Measurements from ENCODE around the gene SCT. TPM values are rescaled to one million over a fixed set of nuclear protein-coding genes. Genes with fewer than 3 reads are reported as not detected.

SCT gene
- total RNA-seq, 6 donors from 2014 or later: 0.72 TPM; not detected in 5

DNA sequence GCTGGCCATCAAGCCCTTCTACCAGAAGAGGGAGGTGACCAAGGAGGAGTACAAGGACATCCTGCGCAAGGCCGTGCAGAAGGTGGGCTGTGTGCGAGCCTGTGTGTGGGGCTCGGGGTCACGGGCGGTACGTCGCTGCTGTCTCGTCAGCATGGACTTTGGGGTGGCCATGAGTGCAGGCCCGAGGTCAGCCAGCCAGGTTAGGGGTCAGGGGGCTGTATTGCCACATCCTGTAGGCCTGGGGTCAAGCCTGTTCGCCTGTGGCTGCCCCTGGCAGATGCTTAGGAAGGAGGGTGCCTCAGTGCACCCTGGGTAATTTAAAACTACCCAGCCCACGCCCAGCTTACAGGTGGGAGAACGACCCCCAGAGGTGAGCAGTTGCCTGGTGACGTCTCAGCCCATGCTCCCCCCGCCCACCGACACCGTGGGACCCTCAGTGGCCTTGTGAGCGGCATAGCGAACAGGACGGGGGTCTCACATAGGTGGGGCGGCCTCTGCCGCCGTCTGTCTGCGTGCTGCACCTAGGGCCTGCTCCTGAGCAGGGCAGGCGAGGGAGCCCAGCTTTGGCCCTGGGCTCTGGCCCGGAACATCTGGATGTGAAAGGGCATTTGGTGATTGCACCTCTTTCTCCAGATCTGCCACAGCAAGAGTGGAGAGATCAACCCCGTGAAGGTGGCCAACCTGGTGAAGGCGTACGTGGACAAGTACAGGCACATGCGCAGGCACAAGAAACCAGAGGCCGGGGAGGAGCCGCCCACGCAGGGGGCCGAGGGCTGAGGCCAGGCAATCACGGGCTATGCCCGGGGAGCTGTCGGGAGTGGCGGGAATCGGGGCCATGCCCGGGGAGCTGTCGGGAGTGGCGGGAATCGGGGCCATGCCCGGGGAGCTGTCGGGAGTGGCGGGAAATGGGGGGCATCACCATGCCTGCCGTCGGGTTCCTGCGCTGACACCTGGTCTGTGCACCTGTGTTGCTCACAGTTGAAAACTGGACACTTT is 15.7 kb downstream of the SCT start:
- ATAC-seq (ENCODE audit: low FRiP score in 2 of 2): no peak
- Histone ChIP-seq H3K27me3 (no peaks in the 10 kb centered on the region), H3K4me3 (no peak overlapping the region), H3K4me1 (peaks cover 22 to 33% (median 25%) of the 10 kb centered on the region in 4 donors), H3K9me3 (no peaks in the 10 kb centered on the region), H3K27ac (no peak overlapping the region), H3K36me3 (peaks cover 45 to 85% (median 79%) of the 10 kb centered on the region in 4 donors)
- 91 to 94% methylated on average over 24 to 49 of the region's 49 CpGs for WGBS, 2 donors
- no peak for TF ChIP-seq EP300 (IDR thresholded peaks at IDR 0.05)
- no peak for TF ChIP-seq POLR2A (IDR thresholded peaks at IDR 0.05)
- TF ChIP-seq, protein P1, sequence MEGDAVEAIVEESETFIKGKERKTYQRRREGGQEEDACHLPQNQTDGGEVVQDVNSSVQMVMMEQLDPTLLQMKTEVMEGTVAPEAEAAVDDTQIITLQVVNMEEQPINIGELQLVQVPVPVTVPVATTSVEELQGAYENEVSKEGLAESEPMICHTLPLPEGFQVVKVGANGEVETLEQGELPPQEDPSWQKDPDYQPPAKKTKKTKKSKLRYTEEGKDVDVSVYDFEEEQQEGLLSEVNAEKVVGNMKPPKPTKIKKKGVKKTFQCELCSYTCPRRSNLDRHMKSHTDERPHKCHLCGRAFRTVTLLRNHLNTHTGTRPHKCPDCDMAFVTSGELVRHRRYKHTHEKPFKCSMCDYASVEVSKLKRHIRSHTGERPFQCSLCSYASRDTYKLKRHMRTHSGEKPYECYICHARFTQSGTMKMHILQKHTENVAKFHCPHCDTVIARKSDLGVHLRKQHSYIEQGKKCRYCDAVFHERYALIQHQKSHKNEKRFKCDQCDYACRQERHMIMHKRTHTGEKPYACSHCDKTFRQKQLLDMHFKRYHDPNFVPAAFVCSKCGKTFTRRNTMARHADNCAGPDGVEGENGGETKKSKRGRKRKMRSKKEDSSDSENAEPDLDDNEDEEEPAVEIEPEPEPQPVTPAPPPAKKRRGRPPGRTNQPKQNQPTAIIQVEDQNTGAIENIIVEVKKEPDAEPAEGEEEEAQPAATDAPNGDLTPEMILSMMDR (IDR thresholded peaks at IDR 0.05): no peak
- no peak for TF ChIP-seq POLR2AphosphoS5 (IDR thresholded peaks at IDR 0.05)
- peak in 1 of 2 donors; percentile 84 for DNase-seq

DNA sequence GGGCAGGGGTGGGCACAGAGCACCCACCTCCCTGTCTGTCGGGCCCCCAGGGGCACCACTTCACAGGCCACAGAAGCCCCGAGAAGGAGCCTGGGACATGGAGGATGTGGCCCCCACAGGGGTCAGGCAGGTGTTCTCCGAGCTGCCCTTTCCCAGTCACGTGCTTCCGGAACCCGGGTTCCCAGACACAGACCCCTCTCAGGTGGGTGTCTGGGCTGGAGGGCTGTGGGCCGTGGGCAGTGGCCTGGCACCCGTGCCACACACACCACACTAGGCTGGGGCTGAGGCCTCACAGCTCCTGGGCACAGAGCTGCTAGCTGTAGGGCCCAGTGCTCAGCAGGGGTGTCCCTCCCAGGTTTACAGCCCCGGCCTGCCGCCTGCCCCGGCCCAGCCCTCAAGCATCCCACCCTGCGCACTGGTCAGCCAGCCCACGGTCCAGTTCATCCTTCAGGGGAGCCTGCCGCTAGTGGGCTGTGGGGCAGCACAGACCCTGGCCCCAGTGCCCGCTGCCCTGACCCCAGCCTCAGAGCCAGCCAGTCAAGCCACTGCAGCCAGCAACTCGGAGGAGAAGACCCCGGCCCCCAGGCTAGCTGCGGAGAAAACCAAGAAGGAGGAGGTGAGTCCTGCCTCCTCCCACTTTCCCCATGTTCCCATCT is 16.7 kb downstream of the SCT start:
- H3K27me3 ChIP-seq: no peaks in the 10 kb centered on the region
- H3K36me3 ChIP-seq: peaks cover 50 to 95% (median 89%) of the 10 kb centered on the region in 4 donors
- WGBS, 2 donors: 94 to 100% methylated on average over 1 to 18 of the region's 18 CpGs
- no peaks in the 10 kb centered on the region for H3K9me3 ChIP-seq
- H3K4me3 ChIP-seq: no peak overlapping the region
- TF ChIP-seq, protein P1 (IDR thresholded peaks at IDR 0.05): no peak
- TF ChIP-seq POLR2AphosphoS5 (IDR thresholded peaks at IDR 0.05): no peak
- no peak for TF ChIP-seq POLR2A (IDR thresholded peaks at IDR 0.05)
- no peak for TF ChIP-seq EP300 (IDR thresholded peaks at IDR 0.05)
- ATAC-seq (ENCODE audit: low FRiP score in 2 of 2) (no peak), DNase-seq (peak in 1 of 2 donors; percentile 73)
- H3K27ac ChIP-seq: no peak overlapping the region
- H3K4me1 ChIP-seq: peaks cover 19 to 27% (median 21%) of the 10 kb centered on the region in 4 donors

DNA sequence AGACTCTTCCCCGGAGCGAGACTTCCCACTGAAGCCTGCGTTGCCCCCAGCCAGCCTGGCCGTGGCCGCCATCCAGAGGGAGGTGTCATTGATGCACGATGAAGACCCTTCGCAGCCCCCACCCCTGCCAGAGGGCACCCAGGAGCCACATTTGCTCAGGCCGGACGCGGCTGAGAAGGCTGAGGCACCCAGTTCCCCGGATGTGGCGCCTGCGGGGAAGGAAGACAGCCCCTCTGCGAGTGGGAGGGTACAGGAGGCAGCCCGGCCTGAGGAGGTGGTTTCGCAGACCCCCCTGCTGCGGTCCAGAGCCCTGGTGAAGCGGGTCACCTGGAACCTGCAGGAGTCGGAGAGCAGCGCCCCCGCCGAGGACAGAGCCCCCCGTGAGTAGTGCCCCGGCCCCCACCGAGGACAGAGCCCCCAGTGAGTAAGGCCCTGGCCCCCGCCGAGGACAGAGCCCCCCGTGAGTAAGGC is 17.6 kb downstream of the SCT start:
- Histone ChIP-seq H3K27me3 (no peaks in the 10 kb centered on the region), H3K4me3 (no peak overlapping the region), H3K4me1 (peaks cover 10 to 18% (median 12%) of the 10 kb centered on the region in 4 donors), H3K27ac (no peak overlapping the region), H3K9me3 (no peaks in the 10 kb centered on the region), H3K36me3 (peaks cover 59 to 98% (median 95%) of the 10 kb centered on the region in 4 donors)
- 92 to 95% methylated on average over 18 to 26 of the region's 28 CpGs for WGBS, 2 donors
- peak in 1 of 2 donors; percentile 80 for DNase-seq
- no peak for ATAC-seq (ENCODE audit: low FRiP score in 2 of 2)
- no peak for TF ChIP-seq POLR2A (IDR thresholded peaks at IDR 0.05)

- Histone ChIP-seq H3K27ac (no peak overlapping the region), H3K27me3 (no peaks in the 10 kb centered on the region), H3K4me1 (peaks cover 5 to 12% (median 7%) of the 10 kb centered on the region in 4 donors), H3K9me3 (no peaks in the 10 kb centered on the region), H3K36me3 (peaks cover 65 to 98% (median 95%) of the 10 kb centered on the region in 4 donors), H3K4me3 (no peak overlapping the region)
- WGBS, 2 donors: 88 to 89% methylated on average over 21 to 28 of the region's 28 CpGs
- ATAC-seq (ENCODE audit: low FRiP score in 2 of 2) (no peak), DNase-seq (peak in 1 of 2 donors; percentile 73)
- TF ChIP-seq POLR2A (IDR thresholded peaks at IDR 0.05) (no peak), EP300 (IDR thresholded peaks at IDR 0.05) (no peak), POLR2AphosphoS5 (IDR thresholded peaks at IDR 0.05) (no peak)
- TF ChIP-seq, protein P1 (IDR thresholded peaks at IDR 0.05): no peak
These were observed 18.2 kb downstream of the SCT start for GRCh38 chr11:608791-609251.

Data from upper lobe of left lung (tissue), 6 donors.